Activated CD8-positive, alpha-beta memory T cell treated with anti-CD3 and anti-CD28 coated beads, Interleukin-2, amount 50 U/mL, for 24 hours (primary cell): ENCODE measurements around the gene FOXL1.

ENCODE experiments used
- DNase-seq: peaks from one replicate; pipeline ENCODE4 v3.0.0-alpha.2; 2020; ENCODE audit errors: extremely low read depth

Gene FOXL1

DNA sequence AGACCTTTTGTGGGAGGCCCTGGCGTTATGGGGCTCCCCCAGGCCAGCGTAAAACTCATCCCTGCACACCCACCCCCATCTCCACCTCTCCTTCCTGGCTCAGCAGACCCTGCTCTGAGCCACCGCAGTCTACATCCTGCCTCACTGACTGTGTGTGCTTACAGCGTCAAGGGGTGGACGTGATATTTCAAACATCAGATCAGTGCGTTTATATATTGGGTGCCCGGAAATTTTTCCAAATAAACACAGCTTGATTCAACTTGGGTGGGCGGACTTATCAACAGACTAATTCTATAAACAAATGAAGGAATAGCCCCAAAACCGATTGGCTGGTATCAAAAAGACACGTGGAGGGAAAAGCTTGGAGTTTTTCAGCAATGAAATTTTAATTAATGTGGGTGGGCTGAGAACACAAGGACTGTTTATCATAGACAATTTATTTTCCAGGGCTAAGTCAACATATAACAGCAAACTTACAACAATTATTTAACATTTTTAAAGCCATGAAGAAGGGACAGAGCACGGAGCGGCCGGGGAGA is at the start of gene FOXL1:
FOXL1 (plus strand) TSS at position 489 of the 539 bp plus-strand sequence. CDS start 175 bp downstream, outside the sequence.
- no peak for DNase-seq

DNA sequence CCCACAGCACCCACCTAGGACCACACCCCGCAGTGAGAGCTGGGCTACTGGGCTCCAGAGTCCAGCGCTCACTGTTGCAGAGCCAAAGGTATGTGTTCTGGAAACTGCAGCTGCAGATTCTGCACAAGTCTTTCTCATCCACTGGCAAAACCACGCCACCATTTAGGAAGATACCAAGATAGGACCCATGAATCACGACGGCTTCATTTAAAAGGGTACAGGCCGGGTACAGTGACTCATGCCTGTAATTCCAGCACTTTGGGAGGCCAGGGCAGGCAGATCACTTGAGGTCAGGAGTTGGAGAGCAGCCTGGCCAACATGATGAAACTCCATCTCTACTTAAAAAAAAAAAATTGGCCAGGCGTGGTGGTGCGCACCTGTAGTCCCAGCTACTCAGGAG is 49.2 kb upstream of the FOXL1 start:
- no peak for DNase-seq

DNA sequence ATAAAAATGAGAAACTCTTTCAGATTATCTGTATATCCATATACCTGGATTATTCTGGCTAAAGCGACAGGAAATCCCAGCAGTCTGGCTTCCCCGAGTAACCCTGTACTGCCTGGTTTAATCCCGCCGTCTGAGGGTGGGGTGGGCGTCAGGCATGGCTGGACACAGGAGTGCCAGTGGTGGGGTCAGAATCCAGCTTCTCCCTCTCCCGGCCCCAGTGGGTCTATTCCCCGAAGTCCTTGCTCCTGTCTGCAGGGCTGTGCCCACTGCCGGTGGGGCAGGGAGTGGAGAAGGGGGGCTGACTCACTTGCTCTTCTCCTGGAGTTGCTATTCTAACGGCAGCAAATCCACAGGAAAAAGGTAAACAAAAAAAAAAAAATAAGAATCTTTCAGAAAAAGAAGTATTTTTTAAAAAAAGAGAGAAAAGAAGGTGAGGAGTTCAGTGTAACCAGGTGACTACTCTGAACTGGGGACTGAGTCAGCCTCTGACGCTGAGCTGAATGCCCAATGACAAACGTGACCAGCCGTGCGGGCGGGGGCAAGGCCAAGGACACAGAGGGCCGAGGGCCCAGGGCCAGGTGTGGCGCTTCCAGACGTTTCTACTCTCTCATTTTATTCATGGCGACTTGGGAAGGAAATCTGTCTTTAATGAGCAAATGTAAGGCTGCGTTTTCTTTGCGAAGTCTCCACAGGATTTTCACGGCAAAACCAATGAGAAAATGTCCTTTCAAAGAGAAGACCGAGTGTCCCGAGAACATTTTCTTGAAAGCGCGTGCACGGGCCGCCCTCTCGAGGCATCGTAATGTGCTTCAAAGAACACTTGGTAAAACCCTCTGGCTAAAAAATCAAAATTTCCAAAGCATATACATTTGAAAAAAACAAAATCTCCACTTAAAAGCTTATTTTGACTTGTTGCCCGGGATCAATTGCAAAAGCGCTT is 47.8 kb upstream of the FOXL1 start:
- DNase-seq: no peak

DNA sequence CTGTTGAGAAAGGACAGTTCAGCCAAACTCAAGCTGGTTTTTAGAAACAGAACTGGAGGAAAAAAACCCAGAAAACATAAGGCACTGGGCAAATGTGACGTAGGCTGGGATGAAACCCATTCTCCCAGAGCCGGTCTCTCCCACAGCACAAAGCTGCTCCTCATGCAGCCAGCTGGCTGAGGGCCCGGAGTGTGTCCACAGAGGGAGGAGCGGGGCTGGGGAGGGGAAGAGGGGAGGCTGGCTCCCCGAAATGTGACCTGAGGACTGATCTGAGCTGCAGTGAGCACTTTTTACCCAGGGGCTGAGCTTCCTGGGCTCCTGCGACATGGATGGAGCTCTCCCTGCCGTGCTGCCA is 47.2 kb upstream of the FOXL1 start:
- DNase-seq: no peak

DNA sequence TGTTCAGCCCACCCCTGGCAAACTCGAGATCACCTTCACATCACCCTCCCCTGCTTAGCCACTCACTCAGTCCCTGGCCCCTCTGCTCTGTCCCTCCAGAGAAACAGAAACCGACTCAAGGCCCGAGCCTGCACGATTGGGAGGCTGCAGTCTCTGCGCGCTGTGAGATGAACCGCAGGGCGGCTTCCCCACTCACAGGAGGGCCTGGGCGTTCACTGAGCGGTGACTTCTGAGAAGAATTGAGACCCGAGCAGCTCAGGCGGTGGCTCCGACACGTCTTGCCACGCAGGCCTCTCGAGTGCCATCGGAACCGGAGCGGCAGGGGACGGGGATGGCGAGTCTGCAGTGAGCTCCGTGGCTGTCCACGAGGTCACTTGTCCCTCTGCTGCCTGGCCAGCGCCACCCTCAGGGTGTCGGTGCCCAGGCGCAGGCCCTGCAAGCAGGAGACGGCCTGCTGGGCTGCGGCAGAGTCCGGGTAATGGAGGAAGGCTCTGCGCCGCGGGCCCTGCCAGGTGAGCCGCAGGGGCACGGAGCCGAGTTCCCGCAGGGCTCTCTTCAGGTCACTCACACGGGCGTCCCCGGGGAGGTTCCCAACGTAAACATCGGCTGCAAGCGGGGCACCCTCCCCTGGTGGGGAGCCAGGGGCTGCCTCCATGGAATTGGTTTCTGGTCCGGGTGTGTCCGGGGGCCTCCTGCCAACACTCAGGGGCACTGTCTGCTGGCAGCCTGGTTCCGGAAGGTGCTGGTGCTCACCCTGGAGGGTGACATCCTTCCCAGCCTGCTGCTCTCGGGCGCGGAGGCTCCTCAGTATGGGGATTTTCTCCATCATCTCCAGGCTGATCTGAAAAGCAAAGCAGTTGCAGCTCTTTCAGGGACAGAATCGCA is 46.5 kb upstream of the FOXL1 start:
- no peak for DNase-seq

DNA sequence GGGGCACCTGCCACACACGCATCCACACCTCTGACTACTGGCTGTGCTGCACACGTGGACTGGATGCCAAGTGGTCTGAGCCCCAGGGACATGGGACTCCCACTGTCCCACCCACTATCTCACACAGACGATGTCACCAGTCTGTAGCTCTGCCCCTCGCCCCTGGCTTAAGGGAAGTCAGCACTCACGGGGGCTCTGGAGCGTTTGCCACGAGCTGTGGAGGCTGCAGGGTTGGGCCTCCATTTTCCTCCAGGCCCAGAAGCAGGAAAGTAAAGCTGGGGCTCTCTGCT is 45.9 kb upstream of the FOXL1 start:
- DNase-seq: no peak

DNA sequence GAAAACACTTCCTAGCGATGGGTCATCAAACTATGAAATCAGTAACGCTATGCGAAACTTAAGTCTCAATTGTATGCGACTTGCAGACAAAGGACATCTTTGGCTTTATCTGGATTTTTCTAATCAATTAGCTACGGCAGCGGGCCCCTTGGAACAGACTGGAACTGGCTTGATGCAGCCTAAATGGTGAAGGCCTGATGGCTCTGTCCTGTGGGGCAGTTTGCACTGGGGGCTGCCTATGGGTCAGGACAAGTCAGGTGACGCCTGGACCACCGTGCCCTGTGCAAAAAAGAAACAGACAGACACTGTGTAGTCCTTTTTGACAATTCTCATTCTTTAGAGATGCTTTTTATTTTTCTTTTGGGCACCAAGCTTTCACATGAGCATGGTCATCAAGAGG is 45.3 kb upstream of the FOXL1 start:
- no peak for DNase-seq

DNA sequence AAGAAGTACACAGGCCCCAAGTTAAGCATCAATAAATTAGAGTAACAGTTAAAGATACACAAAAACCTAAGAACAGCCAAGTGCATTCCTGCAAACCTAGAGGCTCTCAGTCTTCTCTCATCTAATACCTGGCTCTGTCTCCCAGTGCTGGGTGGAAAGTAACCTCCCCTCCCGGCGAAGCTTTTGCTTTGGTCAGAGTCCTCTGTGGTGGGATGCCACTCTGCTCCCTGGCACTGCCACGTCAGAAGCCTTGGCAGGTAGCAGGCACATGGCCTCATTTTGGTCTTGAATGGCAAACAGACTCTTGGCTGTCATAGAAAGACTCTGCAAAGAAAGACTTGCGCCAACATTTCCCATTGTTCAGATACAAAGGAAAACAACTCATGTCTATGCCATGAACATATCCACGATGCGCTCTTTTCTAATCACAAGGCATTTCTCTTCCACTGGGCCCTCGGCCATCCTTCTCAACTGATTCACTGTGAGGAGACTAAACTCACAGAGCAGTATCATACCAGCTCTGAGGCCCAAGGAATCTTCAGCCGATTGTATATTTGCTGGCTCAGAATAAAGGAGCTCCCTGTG is 44.5 kb upstream of the FOXL1 start:
- no peak for DNase-seq

DNA sequence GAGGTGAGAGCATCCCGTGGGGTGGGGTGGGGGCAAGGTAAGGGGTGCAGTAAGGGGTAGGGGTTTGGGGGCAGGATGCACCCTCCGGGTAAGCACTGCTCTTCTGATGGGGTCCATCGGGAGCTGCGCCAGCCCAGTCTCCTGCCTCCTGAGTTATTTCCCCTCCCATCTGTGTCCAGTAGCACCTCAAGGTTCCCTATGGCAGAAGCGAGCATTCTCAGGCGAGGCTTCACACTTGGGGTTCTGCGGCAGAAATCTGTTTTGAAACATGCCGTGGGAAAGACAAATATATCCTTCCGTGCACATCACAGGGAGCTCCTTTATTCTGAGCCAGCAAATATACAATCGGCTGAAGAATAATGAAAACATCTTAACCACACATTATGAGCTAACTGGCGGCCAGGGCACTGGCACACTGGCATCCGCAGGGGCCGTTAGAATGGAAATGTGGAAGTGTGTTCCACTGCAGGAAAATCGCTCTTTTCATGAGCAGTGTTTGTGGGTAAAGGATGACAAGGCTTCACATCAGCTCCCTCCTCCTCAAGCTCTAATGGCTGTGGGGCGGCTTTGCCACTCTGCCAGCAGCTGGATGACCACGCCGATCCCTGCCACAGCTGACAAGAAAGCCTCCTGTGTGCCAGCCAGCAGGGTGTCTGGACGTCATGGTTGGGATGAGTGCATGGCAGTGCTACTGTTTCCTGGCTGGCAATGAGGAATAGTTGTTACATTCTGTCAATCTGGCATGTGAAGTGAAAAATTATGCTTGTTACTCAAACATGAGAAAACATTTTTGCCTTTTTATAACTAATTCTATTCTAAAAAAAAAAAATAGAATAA is 43.4 kb upstream of the FOXL1 start:
- no peak for DNase-seq

DNA sequence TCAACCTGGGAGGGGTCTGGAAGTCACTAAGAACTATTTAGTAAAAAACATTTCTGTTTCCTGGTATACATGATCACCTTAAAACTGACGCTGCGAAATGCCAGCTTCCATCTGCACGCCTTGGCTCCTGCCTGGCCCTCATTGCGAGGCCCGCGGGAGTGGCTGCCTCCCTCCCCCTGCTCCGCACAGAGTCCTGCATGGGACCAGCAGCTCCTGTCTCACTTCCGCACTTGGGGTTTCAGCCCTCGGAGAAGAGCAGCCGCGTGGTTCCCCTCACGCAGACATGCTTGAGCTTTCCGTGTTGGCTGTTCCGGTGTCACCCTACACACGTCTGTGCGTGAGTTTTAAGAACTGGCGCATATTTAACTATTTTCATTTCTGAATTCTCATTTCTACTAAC is 41.7 kb upstream of the FOXL1 start:
- no peak for DNase-seq

DNA sequence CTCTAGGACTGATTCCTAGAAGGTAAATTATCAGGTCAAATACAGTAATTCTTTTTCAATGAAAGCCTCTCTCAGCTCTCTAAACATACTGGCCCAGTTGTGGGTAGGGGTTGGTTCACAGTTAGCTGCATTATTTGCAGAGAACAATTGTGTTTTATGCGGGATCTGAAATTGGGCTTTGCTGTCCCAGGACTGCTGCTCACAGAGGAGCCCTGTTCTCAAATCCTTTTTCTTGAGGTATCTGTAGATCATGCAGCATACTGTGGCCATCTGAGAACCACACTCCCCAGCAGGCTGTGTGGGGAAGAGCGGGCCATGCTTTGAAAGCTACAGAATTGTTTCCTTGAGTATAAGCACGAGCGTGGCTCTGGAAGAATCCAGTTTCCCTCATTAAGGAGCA is 40.9 kb upstream of the FOXL1 start:
- no peak for DNase-seq

DNA sequence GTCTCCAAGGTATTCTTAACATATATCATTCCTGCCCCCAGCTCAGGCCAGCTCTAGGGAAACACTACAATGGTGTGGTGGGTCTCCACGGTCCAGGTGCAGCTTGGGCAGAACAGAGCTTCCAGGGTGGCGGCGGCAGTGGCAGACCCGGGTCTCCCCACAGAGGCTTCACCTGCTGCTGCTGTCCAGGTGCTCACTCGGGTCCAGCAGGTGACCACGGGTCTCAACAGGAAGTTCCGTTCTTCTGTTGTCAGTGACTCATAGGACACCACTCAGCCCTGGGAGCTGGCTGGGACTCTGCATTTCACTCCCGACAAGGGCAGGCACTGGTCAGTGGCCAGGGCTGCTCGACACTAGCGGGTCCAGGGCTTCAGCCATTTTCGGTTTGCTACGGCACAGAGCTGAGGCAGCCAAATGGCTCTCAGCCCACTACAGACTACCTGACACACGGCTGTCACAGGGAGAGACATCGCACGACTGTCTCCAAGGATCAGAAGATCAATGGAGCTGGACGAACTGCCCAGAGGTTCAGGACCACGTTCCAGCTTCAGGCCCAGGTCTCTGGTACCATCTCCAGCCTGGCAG is 40.1 kb upstream of the FOXL1 start:
- no peak for DNase-seq

DNA sequence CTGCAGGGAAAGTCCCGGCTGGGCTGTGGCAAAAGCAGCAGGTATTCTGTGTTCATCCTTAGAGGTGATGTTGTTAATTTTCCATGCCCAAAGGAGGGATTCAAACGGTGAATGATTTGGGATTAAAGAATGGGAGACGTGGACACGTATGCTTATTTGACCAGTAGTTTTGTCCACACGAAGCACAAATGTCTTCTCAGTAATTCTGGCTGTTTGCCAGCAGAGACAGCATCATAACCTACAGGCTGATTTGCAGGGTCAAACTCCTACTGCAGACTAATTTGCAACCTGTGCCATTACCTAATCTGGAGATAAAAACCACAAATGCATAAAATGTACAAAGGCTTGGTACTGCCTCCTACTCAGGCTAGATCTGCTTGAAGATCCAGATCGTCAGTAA is 37.5 kb upstream of the FOXL1 start:
- no peak for DNase-seq

DNA sequence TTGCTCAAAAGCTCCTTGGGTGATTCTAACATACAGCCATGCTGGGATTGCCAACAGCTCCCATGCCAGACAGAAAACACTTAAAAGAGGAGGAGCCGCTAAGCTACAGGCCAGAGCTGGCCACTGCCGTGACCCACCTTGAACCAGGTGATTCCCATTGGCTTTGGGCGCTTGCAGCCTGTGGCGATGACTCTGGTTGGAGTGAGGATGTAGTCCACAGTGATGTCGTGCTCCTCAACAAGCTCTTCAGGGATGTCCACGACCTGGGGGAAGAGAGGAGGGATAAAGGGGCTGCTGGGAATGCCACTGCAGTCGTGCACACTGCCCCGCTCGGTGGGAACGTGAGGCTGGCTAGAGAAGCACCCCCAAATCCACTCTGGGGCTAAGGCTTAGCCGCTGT is 36.8 kb upstream of the FOXL1 start:
- DNase-seq: no peak

DNA sequence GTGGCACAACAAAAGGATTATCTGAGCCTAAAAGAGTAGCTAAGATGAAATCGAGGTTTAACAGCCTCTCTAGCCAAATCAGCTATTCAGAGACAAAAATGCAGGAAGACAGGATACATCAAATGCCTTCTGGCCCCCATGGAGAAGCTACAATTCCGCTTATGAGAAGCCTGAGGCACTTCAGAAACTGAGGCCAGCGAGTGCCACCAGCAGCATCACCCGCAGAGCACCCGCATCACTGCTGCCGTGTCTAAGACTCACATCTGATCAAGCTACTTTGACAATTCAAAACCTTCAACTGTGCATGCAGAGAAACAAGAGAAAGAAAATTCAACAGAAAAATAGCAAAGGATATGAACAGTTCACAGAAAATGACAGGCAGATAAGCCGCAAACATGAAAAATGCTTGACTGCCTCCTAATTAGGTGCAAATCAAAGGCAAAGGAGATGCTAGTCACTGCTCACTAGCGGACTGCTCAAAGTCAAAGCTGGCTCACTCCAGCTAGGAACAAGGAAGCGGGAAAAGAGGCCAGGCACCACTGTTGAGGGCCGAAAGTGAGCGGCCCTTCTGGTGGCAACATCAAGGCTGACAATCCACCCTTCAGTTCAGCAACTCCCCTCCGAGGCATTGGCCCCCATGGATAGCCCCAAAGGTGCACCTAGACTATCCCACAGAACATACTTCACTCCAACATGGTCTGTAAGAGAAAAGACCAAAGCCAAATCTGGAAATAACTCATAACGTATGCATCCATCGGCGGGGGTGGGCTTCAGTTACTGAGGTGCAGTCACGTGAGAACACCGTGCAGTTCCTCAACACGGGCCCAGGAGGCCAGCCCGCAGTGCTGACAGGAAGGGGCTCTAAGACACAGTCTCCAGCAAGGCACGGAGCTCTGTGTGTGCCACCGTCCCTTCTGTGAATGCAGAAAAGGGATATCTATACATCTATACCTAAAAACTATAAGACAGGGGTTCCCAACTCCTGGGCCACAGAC is 35.3 kb upstream of the FOXL1 start:
- DNase-seq: no peak

DNA sequence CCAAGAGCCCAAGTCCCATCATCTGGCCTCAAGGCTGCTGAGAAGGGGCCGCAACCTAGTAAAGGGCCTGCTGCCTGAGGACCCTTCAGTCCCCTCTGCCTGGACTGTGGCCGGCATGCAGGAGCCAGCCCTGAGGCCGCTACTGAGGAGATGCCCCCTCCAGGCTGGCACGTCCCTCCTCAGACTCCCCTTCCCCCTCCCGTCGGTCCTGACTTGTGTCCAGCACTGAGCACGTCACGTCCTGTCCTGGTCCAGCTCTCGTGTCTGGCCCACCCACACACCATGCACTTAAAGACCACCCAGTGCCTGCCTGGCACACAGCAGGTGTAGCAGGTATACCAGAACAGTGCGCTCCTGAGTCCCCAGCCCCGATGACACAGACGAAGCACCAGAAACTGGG is 32.9 kb upstream of the FOXL1 start:
- no peak for DNase-seq

DNA sequence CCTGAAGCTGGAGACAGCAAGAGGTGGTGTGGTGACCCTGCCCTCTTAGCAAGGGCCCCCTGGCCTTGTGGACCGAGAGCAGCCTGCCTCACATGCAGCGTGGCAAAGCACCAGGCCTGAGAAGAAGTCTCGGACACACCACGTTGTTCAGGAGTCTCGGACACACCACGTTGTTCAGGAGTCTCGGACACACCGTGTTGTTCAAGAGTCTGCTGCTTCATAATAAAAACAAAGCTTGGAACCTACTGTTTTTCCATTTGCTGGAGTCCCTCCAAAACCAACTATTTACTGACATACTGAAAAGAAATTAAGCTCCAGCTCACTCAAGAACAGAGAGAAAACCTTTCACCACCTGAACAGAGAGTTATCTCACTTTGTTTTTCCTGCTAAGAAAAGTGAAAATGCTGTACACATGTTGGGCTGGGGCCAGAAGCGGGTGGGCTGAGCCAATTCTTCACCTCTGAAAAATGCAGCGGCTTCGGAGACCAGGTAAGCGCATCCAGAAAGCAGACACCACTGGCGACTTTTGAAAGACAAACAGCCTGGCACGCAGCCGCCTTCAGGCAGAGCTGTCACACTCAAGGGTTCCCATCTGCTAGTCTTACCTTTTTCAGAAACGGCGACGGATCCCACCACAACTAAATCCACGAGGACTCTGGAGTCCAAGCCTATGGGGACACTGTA is 32.3 kb upstream of the FOXL1 start:
- no peak for DNase-seq

DNA sequence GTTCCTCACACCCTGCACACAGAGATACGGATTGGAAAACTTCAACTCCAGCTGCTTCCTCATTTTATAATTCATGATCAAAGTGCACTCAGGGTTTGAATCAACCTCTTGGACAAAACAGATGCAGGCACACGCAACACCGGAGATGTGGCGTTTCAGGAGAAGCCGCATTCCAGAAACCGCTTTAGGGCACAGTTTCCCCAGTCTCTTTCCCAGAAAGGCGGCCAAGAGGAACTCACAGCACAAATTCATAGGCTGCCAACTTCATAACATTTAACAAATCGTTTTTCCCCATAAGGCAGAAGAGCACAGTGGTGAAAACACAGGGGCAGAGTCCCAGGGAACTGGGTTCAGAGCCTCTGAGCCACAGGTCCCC is 31.7 kb upstream of the FOXL1 start:
- no peak for DNase-seq

DNA sequence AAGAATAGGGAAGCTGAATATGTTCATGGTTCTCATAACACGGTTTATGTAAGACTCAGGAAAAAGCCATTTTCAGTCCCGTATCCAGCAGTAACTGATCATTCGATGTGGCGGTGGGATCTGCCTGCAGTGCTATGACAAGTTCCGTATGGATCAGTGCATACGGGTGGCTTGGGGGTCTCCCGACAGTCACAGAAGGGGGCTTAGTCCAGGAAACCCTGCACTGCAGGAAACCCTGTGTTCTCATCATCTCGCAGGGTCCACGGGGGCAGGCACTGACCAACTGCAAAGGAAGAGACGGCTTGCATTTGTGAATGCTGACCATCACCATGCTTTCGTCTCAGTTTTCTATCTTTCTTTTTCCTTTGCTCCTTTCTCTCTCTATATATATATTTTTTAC is 31.1 kb upstream of the FOXL1 start:
- DNase-seq: no peak
